Astrocyte (in vitro differentiated cells and primary cell): Measurements from ENCODE around the gene ACBD3. TPM values are rescaled to one million over a fixed set of nuclear protein-coding genes. Genes with fewer than 3 reads are reported as not detected.

ENCODE experiments used
- DNase-seq: peaks from one replicate; pipeline ENCODE4 v3.0.0-alpha.2; 2010; ENCODE audit warnings: low read depth
- FAIRE-seq: peaks from 2 replicates; lab custom pipeline; 2011; peaks lifted over from hg19 to GRCh38; lab: Jason Lieb, UNC
- H2AFZ ChIP-seq: 2 replicates; pipeline ENCODE4 v1.6.0; 2012; ENCODE audit warnings: low read depth, low read length, inconsistent platforms
- H3K27ac ChIP-seq: 2 replicates; pipeline ENCODE4 v1.5.1; 2011; ENCODE audit warnings: low read depth, low read length, inconsistent platforms
- H3K27me3 ChIP-seq: 2 replicates; pipeline ENCODE4 v1.6.0; 2011; ENCODE audit warnings: low read length, inconsistent platforms; ENCODE audit not compliant: insufficient read depth
- H3K36me3 ChIP-seq: 2 replicates; pipeline ENCODE4 v1.5.1; 2011; ENCODE audit warnings: low read length, inconsistent platforms; ENCODE audit not compliant: insufficient read depth
- H3K4me1 ChIP-seq: 2 replicates; pipeline ENCODE4 v1.5.1; 2011; ENCODE audit warnings: low read length, inconsistent platforms; ENCODE audit not compliant: insufficient read depth
- H3K4me2 ChIP-seq: 2 replicates; pipeline ENCODE4 v1.6.0; 2012; ENCODE audit warnings: low read length, inconsistent platforms
- H3K4me3 ChIP-seq: 2 replicates; pipeline ENCODE4 v1.5.1; 2011; ENCODE audit warnings: low read depth, mild to moderate bottlenecking, low read length, inconsistent platforms; ENCODE audit not compliant: insufficient read depth
- H3K79me2 ChIP-seq: 2 replicates; pipeline ENCODE4 v1.6.0; 2012; ENCODE audit warnings: mild to moderate bottlenecking, low read length, inconsistent platforms; ENCODE audit not compliant: insufficient read depth
- H3K9ac ChIP-seq: 2 replicates; pipeline ENCODE4 v1.6.0; 2012; ENCODE audit warnings: mild to moderate bottlenecking, low read length, inconsistent platforms
- H3K9me3 ChIP-seq: 2 replicates; pipeline ENCODE4 v1.5.1; 2012; ENCODE audit warnings: low read depth, mild to moderate bottlenecking, low read length, inconsistent platforms; ENCODE audit not compliant: insufficient read depth
- H4K20me1 ChIP-seq: 2 replicates; pipeline ENCODE4 v1.6.0; 2012; ENCODE audit warnings: low read length, inconsistent platforms; ENCODE audit not compliant: insufficient read depth
- H3K27ac Mint-ChIP-seq: one replicate; pipeline ENCODE4 v1.8.0; 2021; ENCODE audit warnings: mild to moderate bottlenecking, mixed read lengths; ENCODE audit not compliant: unreplicated experiment
- H3K27me3 Mint-ChIP-seq: one replicate; pipeline ENCODE4 v1.8.0; 2021; ENCODE audit warnings: low read depth, mixed read lengths; ENCODE audit not compliant: unreplicated experiment
- H3K36me3 Mint-ChIP-seq: one replicate; pipeline ENCODE4 v1.8.0; 2021; ENCODE audit warnings: low read depth, mixed read lengths; ENCODE audit not compliant: unreplicated experiment
- H3K4me1 Mint-ChIP-seq: one replicate; pipeline ENCODE4 v1.8.0; 2021; ENCODE audit warnings: low read depth, mixed read lengths; ENCODE audit not compliant: unreplicated experiment
- H3K4me3 Mint-ChIP-seq: one replicate; pipeline ENCODE4 v1.8.0; 2021; ENCODE audit warnings: mild to moderate bottlenecking, moderate library complexity, mixed read lengths; ENCODE audit not compliant: unreplicated experiment
- H3K9me3 Mint-ChIP-seq: one replicate; pipeline ENCODE4 v1.8.0; 2021; ENCODE audit warnings: mild to moderate bottlenecking, mixed read lengths; ENCODE audit not compliant: unreplicated experiment
- EZH2 ChIP-seq: IDR thresholded peaks from 2 replicates; pipeline ENCODE4 v1.6.1; 2012; ENCODE audit warnings: mild to moderate bottlenecking, low read length, inconsistent platforms; ENCODE audit not compliant: insufficient read depth
- total RNA-seq: library from RNA; stranded (reverse); gene quantifications from 2 replicates; pipeline ENCODE4 v1.2.1, GENCODE V29; 2021
- TF ChIP-seq, protein P1 (sequence below): IDR thresholded peaks from 2 replicates; pipeline ENCODE4 v1.5.1; 2011; ENCODE audit warnings: low read depth, mild to moderate bottlenecking, inconsistent platforms, low read length, moderate library complexity; ENCODE audit not compliant: insufficient read depth

The ACBD3 gene
- total RNA-seq, 1 donor from 2014 or later: 66.7 TPM

DNA sequence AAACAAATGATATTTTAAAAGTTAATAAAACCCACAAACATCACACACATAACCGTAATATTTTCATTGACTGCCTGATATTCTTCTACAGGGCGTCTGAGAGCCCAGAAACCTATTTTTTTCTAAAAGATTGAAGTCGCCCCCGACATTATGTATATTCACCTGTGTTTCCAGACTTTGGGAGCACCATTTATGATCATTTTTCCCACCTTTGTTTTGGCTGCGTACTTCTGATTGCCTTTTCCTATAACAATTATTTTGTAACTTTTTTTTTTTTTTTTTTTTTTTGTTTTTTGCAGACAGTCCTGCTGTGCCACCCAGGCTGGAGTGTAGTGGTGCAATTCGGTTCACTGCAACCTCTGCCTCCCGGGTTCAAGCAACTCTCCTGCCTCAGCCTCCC lies 839 bp upstream of the ACBD3 start:
- no peak for FAIRE-seq
- peak overlapping the region; percentile 77 for H2AFZ ChIP-seq

DNA sequence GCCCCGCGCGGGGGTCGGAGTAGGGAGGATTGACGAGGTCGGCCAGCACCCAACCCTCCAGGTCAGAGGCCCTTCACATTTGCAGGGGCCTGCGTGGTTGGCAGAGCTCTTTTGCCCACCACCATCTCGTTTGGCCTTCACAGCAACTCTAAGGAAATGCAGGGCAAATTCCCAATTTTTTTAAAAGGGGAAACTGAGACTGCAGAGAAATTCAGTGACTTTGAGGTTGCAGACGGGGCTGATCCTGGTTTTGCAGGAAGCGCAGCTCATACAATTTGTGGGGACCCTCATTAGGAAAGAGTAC lies 430 bp upstream of the ACBD3 start:
- H3K27ac ChIP-seq: peak overlapping the region; percentile 85
- no peak for FAIRE-seq
- H3K9me3 ChIP-seq: no peaks in the 10 kb centered on the region
- H4K20me1 ChIP-seq: peaks cover 35% of the 10 kb centered on the region
- Mint-ChIP-seq H3K27ac (no peak overlapping the region), H3K4me3 (peak overlapping the region; percentile 91), H3K9me3 (no peaks in the 10 kb centered on the region), H3K27me3 (no peaks in the 10 kb centered on the region), H3K36me3 (peaks cover 7% of the 10 kb centered on the region), H3K4me1 (peaks cover 16% of the 10 kb centered on the region)
- H3K9ac ChIP-seq: peak overlapping the region; percentile 95
- H3K27me3 ChIP-seq: no peaks in the 10 kb centered on the region
- no peaks in the 10 kb centered on the region for H3K36me3 ChIP-seq
- H3K79me2 ChIP-seq: peaks cover 51% of the 10 kb centered on the region
- no peak for DNase-seq
- peak overlapping the region; percentile 77 for H2AFZ ChIP-seq
- TF ChIP-seq, protein P1, sequence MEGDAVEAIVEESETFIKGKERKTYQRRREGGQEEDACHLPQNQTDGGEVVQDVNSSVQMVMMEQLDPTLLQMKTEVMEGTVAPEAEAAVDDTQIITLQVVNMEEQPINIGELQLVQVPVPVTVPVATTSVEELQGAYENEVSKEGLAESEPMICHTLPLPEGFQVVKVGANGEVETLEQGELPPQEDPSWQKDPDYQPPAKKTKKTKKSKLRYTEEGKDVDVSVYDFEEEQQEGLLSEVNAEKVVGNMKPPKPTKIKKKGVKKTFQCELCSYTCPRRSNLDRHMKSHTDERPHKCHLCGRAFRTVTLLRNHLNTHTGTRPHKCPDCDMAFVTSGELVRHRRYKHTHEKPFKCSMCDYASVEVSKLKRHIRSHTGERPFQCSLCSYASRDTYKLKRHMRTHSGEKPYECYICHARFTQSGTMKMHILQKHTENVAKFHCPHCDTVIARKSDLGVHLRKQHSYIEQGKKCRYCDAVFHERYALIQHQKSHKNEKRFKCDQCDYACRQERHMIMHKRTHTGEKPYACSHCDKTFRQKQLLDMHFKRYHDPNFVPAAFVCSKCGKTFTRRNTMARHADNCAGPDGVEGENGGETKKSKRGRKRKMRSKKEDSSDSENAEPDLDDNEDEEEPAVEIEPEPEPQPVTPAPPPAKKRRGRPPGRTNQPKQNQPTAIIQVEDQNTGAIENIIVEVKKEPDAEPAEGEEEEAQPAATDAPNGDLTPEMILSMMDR: no peak
- no peak for TF ChIP-seq EZH2
- H3K4me1 ChIP-seq: peaks cover 13% of the 10 kb centered on the region
- peak overlapping the region; percentile 92 for H3K4me3 ChIP-seq
- H3K4me2 ChIP-seq: peak overlapping the region; percentile 90

More for the DNA sequence above, 839 bp upstream of the ACBD3 start:
- H4K20me1 ChIP-seq: peaks cover 31% of the 10 kb centered on the region
- DNase-seq: no peak
- no peaks in the 10 kb centered on the region for H3K9me3 ChIP-seq
- H3K36me3 ChIP-seq: no peaks in the 10 kb centered on the region
- peaks cover 47% of the 10 kb centered on the region for H3K79me2 ChIP-seq
- TF ChIP-seq EZH2: no peak
- TF ChIP-seq, protein P1: no peak
- no peak overlapping the region for H3K27ac ChIP-seq
- no peaks in the 10 kb centered on the region for H3K27me3 ChIP-seq
- H3K27me3 Mint-ChIP-seq: no peaks in the 10 kb centered on the region
- peaks cover 9% of the 10 kb centered on the region for H3K4me1 ChIP-seq
- H3K27ac Mint-ChIP-seq: no peak overlapping the region
- H3K4me2 ChIP-seq: peak overlapping the region; percentile 90
- H3K4me1 Mint-ChIP-seq: peaks cover 12% of the 10 kb centered on the region
- H3K4me3 Mint-ChIP-seq: peak overlapping the region; percentile 91
- no peaks in the 10 kb centered on the region for H3K9me3 Mint-ChIP-seq
- peaks cover 7% of the 10 kb centered on the region for H3K36me3 Mint-ChIP-seq
- peak overlapping the region; percentile 92 for H3K4me3 ChIP-seq
- H3K9ac ChIP-seq: peak overlapping the region; percentile 95

DNA sequence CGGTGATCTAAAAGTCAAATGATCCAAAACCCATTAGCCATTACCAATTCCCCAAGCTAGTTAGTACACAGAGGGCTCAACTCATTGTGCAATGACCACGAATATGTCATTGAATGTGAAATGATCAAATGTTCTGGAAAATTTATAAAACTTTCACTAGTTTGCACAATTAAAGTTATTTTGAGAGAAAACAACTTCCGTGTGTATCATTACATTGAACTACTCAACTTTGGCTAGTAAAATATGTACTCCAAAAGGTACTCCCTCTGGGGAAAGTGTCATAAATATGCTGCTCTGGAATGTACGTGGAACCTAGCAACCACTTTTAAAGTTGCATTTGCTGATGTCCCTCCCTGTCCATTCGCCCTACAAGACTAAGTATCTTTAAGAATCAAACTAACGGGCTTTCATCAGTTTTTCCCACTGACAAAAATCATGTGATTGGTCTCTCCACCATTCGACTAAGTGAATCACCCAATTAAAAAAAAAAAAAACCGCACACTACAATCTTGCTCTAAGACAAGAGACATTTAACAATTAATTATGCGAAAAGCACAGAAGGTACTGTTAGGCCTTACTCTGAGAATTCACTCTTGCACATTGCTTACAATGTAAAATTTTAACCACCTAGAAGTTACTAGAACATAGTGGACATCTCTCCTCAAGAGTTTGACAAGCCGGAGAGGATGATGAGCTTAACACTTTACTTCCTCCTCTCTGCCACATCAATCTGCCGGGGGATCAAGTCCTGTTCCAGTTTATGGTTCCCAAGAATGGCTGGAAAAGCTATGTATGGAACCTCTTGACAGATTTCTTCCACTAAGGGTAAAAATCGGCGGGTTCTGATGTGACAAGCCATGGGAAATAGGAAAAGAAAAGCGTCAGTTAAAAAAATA lies 1.2 kb downstream of the ACBD3 start:
- H3K4me2 ChIP-seq: peak overlapping the region; percentile 90
- H3K79me2 ChIP-seq: peaks cover 67% of the 10 kb centered on the region
- no peak overlapping the region for H2AFZ ChIP-seq
- no peak for TF ChIP-seq EZH2
- TF ChIP-seq, protein P1: no peak
- H3K36me3 ChIP-seq: peaks cover 2% of the 10 kb centered on the region
- peak overlapping the region; percentile 92 for H3K4me3 ChIP-seq
- H3K9me3 ChIP-seq: no peaks in the 10 kb centered on the region
- H3K9me3 Mint-ChIP-seq: no peaks in the 10 kb centered on the region
- H3K4me3 Mint-ChIP-seq: peak overlapping the region; percentile 96
- H3K27ac Mint-ChIP-seq: peak overlapping the region; percentile 64
- H3K27me3 ChIP-seq: no peaks in the 10 kb centered on the region
- peaks cover 24% of the 10 kb centered on the region for H3K4me1 Mint-ChIP-seq
- peaks cover 9% of the 10 kb centered on the region for H3K36me3 Mint-ChIP-seq
- DNase-seq: peak; percentile 30
- peaks cover 14% of the 10 kb centered on the region for H3K4me1 ChIP-seq
- no peak for FAIRE-seq
- H4K20me1 ChIP-seq: peaks cover 50% of the 10 kb centered on the region
- H3K9ac ChIP-seq: peak overlapping the region; percentile 95
- no peaks in the 10 kb centered on the region for H3K27me3 Mint-ChIP-seq
- H3K27ac ChIP-seq: peak overlapping the region; percentile 85
